CD8-positive, alpha-beta memory T cell (primary cell): ENCODE results near the gene TPRA1. TPM values are rescaled to one million over a fixed set of nuclear protein-coding genes. Genes with fewer than 3 reads are reported as not detected.

Source experiments
- CTCF ChIA-PET: fragments of 350-600 bp; sonication (Branson Sonifier 250); formaldehyde crosslinking; loops from one replicate; lab custom pipeline; 2021; ENCODE audit warnings: antibody characterized with exemption; lab: Charles Lee
- POLR2A ChIA-PET: fragments of 350-600 bp; sonication (Branson Sonifier 250); formaldehyde crosslinking; loops from one replicate; lab custom pipeline; 2021; ENCODE audit warnings: antibody characterized with exemption; lab: Charles Lee
- DNase-seq, 5 donors: peaks; one replicate each; pipeline versions ENCODE4 v3.0.0 to v3.0.0-alpha.2; 2020 to 2022; ENCODE audit warnings: mixed read lengths in 1 of 5
- H3K27ac ChIP-seq: one replicate; pipeline ENCODE4 v1.7.0; 2013; ENCODE audit warnings: low read depth, mild to moderate bottlenecking, low read length, moderate library complexity
- H3K27me3 ChIP-seq: 2 replicates; pipeline ENCODE4 v1.7.0; 2013; ENCODE audit warnings: low read length, mild to moderate bottlenecking; ENCODE audit not compliant: insufficient read depth, poor library complexity, severe bottlenecking
- H3K36me3 ChIP-seq: 2 replicates; pipeline ENCODE4 v1.7.0; 2013; ENCODE audit warnings: mild to moderate bottlenecking, low read length, moderate library complexity; ENCODE audit not compliant: insufficient read depth
- H3K4me1 ChIP-seq: 2 replicates; pipeline ENCODE4 v1.7.0; 2013; ENCODE audit warnings: mild to moderate bottlenecking, low read length, moderate library complexity; ENCODE audit not compliant: insufficient read depth
- H3K4me3 ChIP-seq: 2 replicates; pipeline ENCODE4 v1.7.0; 2013; ENCODE audit warnings: mild to moderate bottlenecking, low read length
- H3K9me3 ChIP-seq: 2 replicates; pipeline ENCODE4 v1.7.0; 2013; ENCODE audit warnings: mild to moderate bottlenecking, low read length
- H3K27ac Mint-ChIP-seq, 8 donors: one replicate each; pipeline ENCODE4 v1.8.0; 2020 to 2021; ENCODE audit warnings: mixed read lengths in 8 of 8, mild to moderate bottlenecking in 6 of 8, inconsistent platforms in 3 of 8, moderate library complexity in 3 of 8
- H3K27me3 Mint-ChIP-seq, 2 donors: one replicate each; pipeline ENCODE4 v1.8.0; 2020 to 2021; ENCODE audit warnings: mixed read lengths in 2 of 2, mild to moderate bottlenecking in 1 of 2, moderate library complexity in 1 of 2
- H3K36me3 Mint-ChIP-seq, 3 donors: one replicate each; pipeline ENCODE4 v1.8.0; 2020 to 2021; ENCODE audit warnings: mixed read lengths in 3 of 3, inconsistent platforms in 1 of 3, mild to moderate bottlenecking in 1 of 3
- H3K4me1 Mint-ChIP-seq, 3 donors: one replicate each; pipeline ENCODE4 v1.8.0; 2020 to 2021; ENCODE audit warnings: mixed read lengths in 3 of 3, inconsistent platforms in 1 of 3, mild to moderate bottlenecking in 1 of 3
- H3K4me3 Mint-ChIP-seq, 7 donors: one replicate each; pipeline ENCODE4 v1.8.0; 2020 to 2021; ENCODE audit warnings: mixed read lengths in 7 of 7, mild to moderate bottlenecking in 6 of 7, moderate library complexity in 4 of 7, inconsistent platforms in 2 of 7
- H3K9me3 Mint-ChIP-seq, 5 donors: one replicate each; pipeline ENCODE4 v1.8.0; 2020 to 2022; ENCODE audit warnings: mixed read lengths in 5 of 5, mild to moderate bottlenecking in 3 of 5, moderate library complexity in 2 of 5, inconsistent platforms in 1 of 5
- polyA plus RNA-seq: library from polyadenylated mRNA; unstranded; fragments of 300-500 nt; fragmentation: Illumina TruSeq; gene quantifications from one replicate; pipeline ENCODE4 v1.2.3, GENCODE V29; 2021
- total RNA-seq, 2 experiments: library from RNA; stranded (reverse); gene quantifications; one replicate each; pipeline ENCODE4 v1.2.3, GENCODE V29; 2021

Gene TPRA1
- total and polyA plus RNA-seq, 3 experiments from 2014 or later: 30.4 to 52.1 (median 48.9) TPM

DNA sequence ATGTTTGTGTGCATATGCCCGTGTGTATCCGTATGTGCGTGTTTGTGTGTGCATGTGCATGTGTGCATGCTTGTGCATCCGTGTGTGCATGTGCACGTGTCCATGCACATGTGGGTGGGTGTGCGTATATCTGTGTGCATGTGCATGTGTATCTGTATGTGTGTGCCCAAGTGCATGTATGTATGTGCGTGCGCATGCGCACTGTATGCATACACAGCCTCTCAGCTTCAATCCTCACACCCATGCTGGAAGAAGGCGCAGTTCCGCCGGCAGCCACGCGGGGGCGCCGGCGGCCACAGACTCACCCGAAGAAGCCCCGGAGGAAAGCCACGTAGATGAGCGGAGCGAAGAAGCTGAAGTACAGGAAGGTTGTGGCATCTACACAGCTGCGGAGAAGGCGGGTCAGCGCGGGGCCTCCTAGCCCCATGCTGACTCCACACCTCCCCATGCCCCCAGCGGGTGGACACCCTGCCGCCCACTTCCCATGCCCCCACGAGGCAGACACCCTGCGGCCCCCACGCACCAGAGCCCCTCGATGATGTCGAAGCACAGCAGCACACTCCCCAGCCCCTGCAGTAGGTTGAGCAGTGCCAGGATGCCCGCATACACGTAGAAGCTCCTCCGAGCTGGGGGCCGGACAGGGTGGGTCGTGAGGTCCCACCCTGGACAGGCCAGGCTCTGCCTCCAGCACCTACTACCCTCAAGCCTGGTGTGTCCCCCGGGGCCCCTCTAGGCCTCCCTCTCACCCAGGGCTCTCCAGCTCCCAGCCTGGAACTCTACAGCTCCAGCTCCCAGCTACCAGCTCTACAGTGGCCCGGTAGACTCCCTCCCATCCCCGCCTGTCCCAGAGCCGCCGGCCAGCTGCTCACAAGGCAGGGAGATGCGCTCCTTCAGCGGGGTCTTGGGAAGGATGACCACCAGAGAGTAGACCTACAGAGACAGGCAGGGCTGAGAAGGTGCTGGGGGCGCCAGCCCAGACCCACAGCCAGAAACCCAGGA, 15.4 kb downstream of the TPRA1 start:
- peak overlapping the region in 6 of 7 donors; percentile 14 to 72 (median 45) for H3K4me3 Mint-ChIP-seq
- POLR2A ChIA-PET: interaction anchor here (0.6 to 0.9 kb wide), 3 partner anchors 15 to 122 kb away, joined by 3 to 7 read pairs (median 3); partner anchors contain the start of genes MCM2 and TPRA1
- peaks cover 0 to 62% (median 19%) of the 10 kb centered on the region in 3 donors for H3K36me3 Mint-ChIP-seq
- Histone ChIP-seq H3K27ac (no peak overlapping the region), H3K9me3 (no peaks in the 10 kb centered on the region), H3K4me1 (peaks cover 8% of the 10 kb centered on the region), H3K4me3 (no peak overlapping the region), H3K27me3 (no peaks in the 10 kb centered on the region), H3K36me3 (peaks cover 13% of the 10 kb centered on the region)
- CTCF ChIA-PET: interaction anchor here (0.7 to 4.4 kb wide), 43 partner anchors 10 to 558 kb away, joined by 3 to 48 read pairs (median 5); partner anchors contain the start of genes MCM2, PODXL2, SEC61A1 and TPRA1
- no peaks in the 10 kb centered on the region for H3K27me3 Mint-ChIP-seq
- DNase-seq: peak; percentile 72 to 89 (median 76)
- H3K4me1 Mint-ChIP-seq: peaks cover 7 to 27% (median 13%) of the 10 kb centered on the region in 3 donors
- H3K27ac Mint-ChIP-seq: peak overlapping the region; percentile 0 to 71 (median 52)
- no peaks in the 10 kb centered on the region for H3K9me3 Mint-ChIP-seq

DNA sequence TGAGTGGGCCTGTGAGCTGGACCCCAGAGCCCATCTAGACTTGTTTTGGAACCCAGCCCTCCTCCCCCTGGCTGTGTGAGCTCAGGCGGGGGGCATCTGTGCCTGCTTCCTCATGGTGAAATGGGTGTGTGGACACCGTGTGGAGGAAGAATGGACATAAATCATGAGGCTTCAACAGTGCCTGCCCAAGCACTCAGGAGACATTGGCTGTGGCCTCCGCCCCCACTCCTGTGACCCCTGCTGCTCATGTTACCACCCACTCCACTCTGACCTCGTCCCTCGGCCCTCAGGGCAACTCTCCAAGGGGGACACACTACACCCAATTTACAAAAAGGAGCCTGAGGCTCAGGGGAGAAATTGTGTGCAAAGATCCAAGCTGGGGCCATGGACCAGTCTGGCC, 16.6 kb downstream of the TPRA1 start:
- Mint-ChIP-seq H3K9me3 (no peaks in the 10 kb centered on the region), H3K36me3 (peaks cover 0 to 54% (median 18%) of the 10 kb centered on the region in 3 donors), H3K4me3 (no peak overlapping the region), H3K4me1 (peaks cover 7 to 16% (median 10%) of the 10 kb centered on the region in 3 donors), H3K27me3 (no peaks in the 10 kb centered on the region), H3K27ac (no peak overlapping the region)
- Histone ChIP-seq H3K27me3 (no peaks in the 10 kb centered on the region), H3K4me3 (no peak overlapping the region), H3K9me3 (no peaks in the 10 kb centered on the region), H3K27ac (no peak overlapping the region), H3K36me3 (peaks cover 8% of the 10 kb centered on the region), H3K4me1 (peaks cover 8% of the 10 kb centered on the region)
- POLR2A ChIA-PET: no interaction called here
- DNase-seq: no peak
- CTCF ChIA-PET: interaction anchor here (1.7 to 4.4 kb wide), 9 partner anchors 11 to 397 kb away, joined by 7 to 48 read pairs (median 13); partner anchors contain the start of genes MCM2 and TPRA1

DNA sequence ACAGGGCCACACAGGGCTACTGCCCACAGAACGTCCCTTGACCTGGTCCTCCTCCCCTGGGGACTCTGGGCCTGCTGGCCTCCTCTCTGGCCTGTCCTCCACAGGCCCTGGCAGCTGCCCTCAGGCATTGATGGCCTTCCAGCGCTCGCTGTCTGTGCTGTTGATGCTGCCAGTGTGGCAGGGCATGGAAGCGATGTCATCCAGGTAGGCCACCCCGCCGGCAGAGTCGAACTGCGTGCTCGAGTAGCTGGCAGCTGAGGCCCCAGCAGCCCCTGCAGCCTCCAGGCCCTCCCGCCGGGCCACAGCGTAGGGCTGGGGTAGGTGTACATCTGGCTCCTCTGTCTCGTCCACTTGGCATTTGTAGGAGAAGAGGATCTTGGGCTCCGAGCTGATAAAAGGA, 17.1 kb downstream of the TPRA1 start:
- Mint-ChIP-seq H3K27me3 (no peaks in the 10 kb centered on the region), H3K4me3 (no peak overlapping the region)
- POLR2A ChIA-PET: no interaction called here

DNA sequence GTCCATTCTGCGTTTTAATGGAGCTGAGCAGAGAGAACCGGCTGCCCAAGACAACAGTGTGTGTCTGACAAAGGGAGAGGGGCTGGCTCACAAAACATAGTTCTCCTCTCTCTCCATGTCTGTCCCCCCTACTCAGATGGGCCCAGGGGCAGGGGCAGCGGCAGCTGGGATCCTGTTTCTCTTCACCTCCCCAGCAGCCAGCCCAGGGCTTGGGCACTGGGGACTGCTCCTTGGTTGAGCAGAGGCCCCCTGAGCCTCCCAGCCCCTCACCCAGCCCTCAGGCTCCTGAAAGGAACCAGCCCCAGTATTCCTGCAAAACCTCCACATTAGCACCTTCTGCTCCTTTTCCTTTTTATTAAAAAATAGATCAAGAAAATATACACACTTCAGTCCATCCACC, 17.8 kb downstream of the TPRA1 start:
- H3K4me1 ChIP-seq: peaks cover 8% of the 10 kb centered on the region
- no peak overlapping the region for H3K4me3 ChIP-seq
- no peaks in the 10 kb centered on the region for H3K27me3 ChIP-seq
- H3K9me3 Mint-ChIP-seq: no peaks in the 10 kb centered on the region
- no peaks in the 10 kb centered on the region for H3K27me3 Mint-ChIP-seq
- no peaks in the 10 kb centered on the region for H3K9me3 ChIP-seq
- ChIA-PET POLR2A (no interaction called here), CTCF (no interaction called here)
- H3K36me3 ChIP-seq: peaks cover 8% of the 10 kb centered on the region
- DNase-seq: no peak
- H3K4me1 Mint-ChIP-seq: peaks cover 7 to 16% (median 10%) of the 10 kb centered on the region in 3 donors
- peak overlapping the region in 1 of 8 donors; percentile 83 for H3K27ac Mint-ChIP-seq
- peaks cover 0 to 52% (median 18%) of the 10 kb centered on the region in 3 donors for H3K36me3 Mint-ChIP-seq
- no peak overlapping the region for H3K27ac ChIP-seq
- no peak overlapping the region for H3K4me3 Mint-ChIP-seq

More for the DNA sequence above, 17.1 kb downstream of the TPRA1 start:
- H3K4me1 ChIP-seq: peaks cover 8% of the 10 kb centered on the region
- CTCF ChIA-PET: interaction anchor here (2.9 to 4.4 kb wide), 3 partner anchors 12 to 123 kb away, joined by 9 to 48 read pairs (median 20); partner anchors contain the start of gene TPRA1
- H3K36me3 ChIP-seq: peaks cover 8% of the 10 kb centered on the region
- Mint-ChIP-seq H3K4me1 (peaks cover 7 to 16% (median 10%) of the 10 kb centered on the region in 3 donors), H3K27ac (no peak overlapping the region), H3K36me3 (peaks cover 0 to 54% (median 18%) of the 10 kb centered on the region in 3 donors), H3K9me3 (no peaks in the 10 kb centered on the region)
- no peak for DNase-seq
- H3K9me3 ChIP-seq: no peaks in the 10 kb centered on the region
- no peak overlapping the region for H3K4me3 ChIP-seq
- H3K27me3 ChIP-seq: no peaks in the 10 kb centered on the region
- H3K27ac ChIP-seq: no peak overlapping the region

DNA sequence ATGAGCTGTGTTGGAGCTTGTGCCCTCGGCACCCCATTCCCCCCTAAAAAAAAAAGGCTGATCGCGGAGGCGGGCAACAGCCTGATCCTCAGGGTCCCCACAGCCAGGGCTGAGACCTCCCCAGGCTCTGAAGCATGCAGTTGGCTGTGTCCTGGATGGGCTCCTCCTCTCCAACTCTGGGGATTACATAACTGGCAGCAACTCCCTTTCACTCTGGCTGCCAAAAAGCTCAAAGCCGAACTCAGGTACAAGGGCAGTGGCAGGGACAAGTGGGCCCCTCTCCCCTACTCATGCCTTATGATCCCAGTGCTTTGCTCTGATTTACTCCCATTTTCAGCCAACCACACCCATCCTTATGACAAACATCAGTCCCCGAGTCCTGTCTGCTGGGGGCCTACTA, 18.3 kb downstream of the TPRA1 start:
- POLR2A ChIA-PET: no interaction called here
- peaks cover 8% of the 10 kb centered on the region for H3K4me1 ChIP-seq
- peaks cover 8% of the 10 kb centered on the region for H3K36me3 ChIP-seq
- no peak overlapping the region for H3K4me3 ChIP-seq
- no peak for DNase-seq
- no peak overlapping the region for H3K27ac ChIP-seq
- CTCF ChIA-PET: interaction anchor here (1.3 kb wide), 1 partner anchor 260 kb away, joined by 3 read pairs; no protein-coding TSS in a partner anchor
- no peaks in the 10 kb centered on the region for H3K27me3 ChIP-seq
- H3K4me1 Mint-ChIP-seq: peaks cover 7 to 16% (median 10%) of the 10 kb centered on the region in 3 donors
- no peaks in the 10 kb centered on the region for H3K9me3 Mint-ChIP-seq
- no peaks in the 10 kb centered on the region for H3K27me3 Mint-ChIP-seq
- H3K4me3 Mint-ChIP-seq: no peak overlapping the region
- H3K9me3 ChIP-seq: no peaks in the 10 kb centered on the region
- peak overlapping the region in 1 of 8 donors; percentile 83 for H3K27ac Mint-ChIP-seq
- H3K36me3 Mint-ChIP-seq: peaks cover 0 to 52% (median 18%) of the 10 kb centered on the region in 3 donors

DNA sequence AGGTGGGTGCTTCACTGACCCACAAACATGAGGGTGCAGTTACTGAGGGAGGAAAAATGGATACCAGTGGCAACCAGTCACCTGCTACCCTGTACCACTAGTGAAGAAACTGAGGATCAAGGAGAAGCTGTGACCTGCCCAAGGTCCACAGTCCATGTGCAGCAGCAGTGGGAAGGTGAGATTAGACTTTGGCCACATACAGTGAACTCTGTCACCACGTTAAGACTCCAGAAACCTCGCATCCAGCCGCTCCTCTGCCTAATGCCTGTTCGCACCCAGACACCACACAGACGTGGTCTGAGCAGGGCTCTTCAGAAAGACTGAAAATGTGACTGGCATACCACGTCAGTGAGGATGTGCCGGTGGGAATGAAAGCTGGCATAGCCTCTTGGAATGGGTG, 20.0 kb downstream of the TPRA1 start:
- no peaks in the 10 kb centered on the region for H3K27me3 Mint-ChIP-seq
- no peak for DNase-seq
- peaks cover 5% of the 10 kb centered on the region for H3K4me1 ChIP-seq
- H3K27ac ChIP-seq: no peak overlapping the region
- CTCF ChIA-PET: no interaction called here
- peaks cover 8% of the 10 kb centered on the region for H3K36me3 ChIP-seq
- H3K4me3 Mint-ChIP-seq: no peak overlapping the region
- H3K9me3 ChIP-seq: no peaks in the 10 kb centered on the region
- H3K4me1 Mint-ChIP-seq: peaks cover 5 to 9% (median 7%) of the 10 kb centered on the region in 3 donors
- no peak overlapping the region for H3K27ac Mint-ChIP-seq
- H3K4me3 ChIP-seq: no peak overlapping the region
- POLR2A ChIA-PET: interaction anchor here (0.5 kb wide), 1 partner anchor 123 kb away, joined by 3 read pairs; no protein-coding TSS in a partner anchor
- H3K36me3 Mint-ChIP-seq: peaks cover 0 to 44% (median 18%) of the 10 kb centered on the region in 3 donors
- H3K9me3 Mint-ChIP-seq: no peaks in the 10 kb centered on the region
- no peaks in the 10 kb centered on the region for H3K27me3 ChIP-seq

DNA sequence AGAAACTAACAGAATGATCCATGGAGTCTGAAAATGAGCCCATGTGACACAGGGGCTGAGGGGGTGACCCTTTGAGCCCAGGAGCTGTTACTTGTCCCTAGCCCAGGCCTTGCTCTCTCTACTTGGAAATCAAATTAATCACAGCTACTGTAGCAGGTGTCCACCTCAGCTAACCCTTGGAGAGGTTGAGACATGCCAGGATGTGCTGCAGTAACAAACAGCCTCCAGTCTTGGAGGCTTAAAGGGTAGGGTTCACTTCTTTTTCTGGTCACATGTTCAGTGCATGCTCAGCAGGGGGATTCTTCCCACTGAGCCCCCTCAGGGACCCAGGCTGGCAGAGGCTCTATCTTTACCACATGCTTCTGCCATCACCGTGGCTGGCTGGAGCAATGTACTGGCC, 21.4 kb downstream of the TPRA1 start:
- no peaks in the 10 kb centered on the region for H3K27me3 ChIP-seq
- no peak overlapping the region for H3K27ac ChIP-seq
- H3K4me1 Mint-ChIP-seq: no peaks in the 10 kb centered on the region
- H3K4me1 ChIP-seq: no peaks in the 10 kb centered on the region
- no peaks in the 10 kb centered on the region for H3K9me3 Mint-ChIP-seq
- ChIA-PET CTCF (interaction anchor here (1.4 kb wide), 1 partner anchor 21 kb away, joined by 3 read pairs; no protein-coding TSS in a partner anchor), POLR2A (no interaction called here)
- H3K36me3 Mint-ChIP-seq: peaks cover 0 to 36% (median 16%) of the 10 kb centered on the region in 3 donors
- peaks cover 2 to 8% of the 10 kb centered on the region in 2 donors for H3K27me3 Mint-ChIP-seq
- DNase-seq: no peak
- H3K9me3 ChIP-seq: no peaks in the 10 kb centered on the region
- H3K4me3 Mint-ChIP-seq: no peak overlapping the region
- peaks cover 8% of the 10 kb centered on the region for H3K36me3 ChIP-seq
- no peak overlapping the region for H3K27ac Mint-ChIP-seq
- H3K4me3 ChIP-seq: no peak overlapping the region
